Activated B cell treated with CpG ODN at 0.5 μM for 24 hours (primary cell): Measurements from ENCODE around the gene GDPD5. TPM values are rescaled to one million over a fixed set of nuclear protein-coding genes. Genes with fewer than 3 reads are reported as not detected.

Experiments
- ATAC-seq: fragments of 200-7000 bp; cut with Tn5 transposase; one replicate; pipeline ENCODE4 v1.10.0; 2021; ENCODE audit warnings: low read depth, mild to moderate bottlenecking, moderate library complexity
- CTCF ChIA-PET: fragments of 350-600 bp; sonication (Branson Sonifier 250); formaldehyde crosslinking; loops from one replicate; lab custom pipeline; 2021; ENCODE audit warnings: antibody characterized with exemption; lab: Charles Lee
- POLR2A ChIA-PET: fragments of 350-600 bp; sonication (Branson Sonifier 250); formaldehyde crosslinking; loops from one replicate; lab custom pipeline; 2021; ENCODE audit warnings: antibody characterized with exemption; lab: Charles Lee
- DNase-seq: peaks from one replicate; pipeline ENCODE4 v3.0.0; 2022
- H3K27ac Mint-ChIP-seq: one replicate; pipeline ENCODE4 v1.8.0; 2020; ENCODE audit warnings: mixed read lengths
- H3K27me3 Mint-ChIP-seq: one replicate; pipeline ENCODE4 v1.8.0; 2021; ENCODE audit warnings: mixed read lengths
- H3K36me3 Mint-ChIP-seq: one replicate; pipeline ENCODE4 v1.8.0; 2021; ENCODE audit warnings: low read depth, mixed read lengths
- H3K4me1 Mint-ChIP-seq: one replicate; pipeline ENCODE4 v1.8.0; 2021; ENCODE audit warnings: mixed read lengths
- H3K4me3 Mint-ChIP-seq: one replicate; pipeline ENCODE4 v1.8.0; 2020; ENCODE audit warnings: mild to moderate bottlenecking, mixed read lengths
- H3K9me3 Mint-ChIP-seq: one replicate; pipeline ENCODE4 v1.8.0; 2020; ENCODE audit warnings: mixed read lengths
- CTCF ChIP-seq: fragments of 200-600 bp; IDR thresholded peaks from one replicate; pipeline ENCODE4 v1.8.0; 2022; ENCODE audit warnings: antibody characterized with exemption, mild to moderate bottlenecking
- intact Hi-C: fragments of 100-400 bp; cut with micrococcal nuclease; formaldehyde crosslinking; loops from one replicate; pipeline ENCODE4 v1.15.1; 2024
- total RNA-seq: library from RNA; stranded (reverse); gene quantifications from 2 replicates; pipeline ENCODE4 v1.2.3, GENCODE V29; 2022

The GDPD5 gene
- total RNA-seq, 1 donor from 2014 or later: 22.2 TPM

GRCh38 chr11:75440960-75441803, 84.6 kb downstream of the GDPD5 start:
- Mint-ChIP-seq H3K4me1 (no peaks in the 10 kb centered on the region), H3K27ac (no peak overlapping the region), H3K27me3 (no peaks in the 10 kb centered on the region), H3K36me3 (peaks cover 4% of the 10 kb centered on the region), H3K4me3 (no peak overlapping the region), H3K9me3 (no peaks in the 10 kb centered on the region)
- ATAC-seq (no peak), DNase-seq (no peak)
- ChIA-PET POLR2A (no interaction called here), CTCF (interaction anchor here (0.9 kb wide), 1 partner anchor 96 kb away, joined by 3 read pairs; no protein-coding TSS in a partner anchor)
- intact Hi-C loops: no loop called here
- TF ChIP-seq CTCF: no peak

- H3K27me3 Mint-ChIP-seq: no peaks in the 10 kb centered on the region
- no peak overlapping the region for H3K4me3 Mint-ChIP-seq
- no peaks in the 10 kb centered on the region for H3K4me1 Mint-ChIP-seq
- ATAC-seq (no peak), DNase-seq (no peak)
- no peaks in the 10 kb centered on the region for H3K9me3 Mint-ChIP-seq
- TF ChIP-seq CTCF: no peak
- CTCF ChIA-PET: no interaction called here
- H3K27ac Mint-ChIP-seq: no peak overlapping the region
- intact Hi-C loops: no loop called here
- POLR2A ChIA-PET: no interaction called here
- peaks cover 7% of the 10 kb centered on the region for H3K36me3 Mint-ChIP-seq
Observed at GRCh38 chr11:75439495-75440120, 86.1 kb downstream of the GDPD5 start.

- Mint-ChIP-seq H3K9me3 (no peaks in the 10 kb centered on the region), H3K27me3 (no peaks in the 10 kb centered on the region), H3K4me1 (no peaks in the 10 kb centered on the region), H3K36me3 (peaks cover 7% of the 10 kb centered on the region), H3K4me3 (no peak overlapping the region), H3K27ac (no peak overlapping the region)
- ATAC-seq (no peak), DNase-seq (no peak)
- CTCF ChIA-PET: no interaction called here
- POLR2A ChIA-PET: no interaction called here
- intact Hi-C loops: no loop called here
- no peak for TF ChIP-seq CTCF
Observed at GRCh38 chr11:75439026-75439425, 86.7 kb downstream of the GDPD5 start.

GRCh38 chr11:75437966-75438659, 87.6 kb downstream of the GDPD5 start:
- Mint-ChIP-seq H3K9me3 (no peaks in the 10 kb centered on the region), H3K27ac (no peak overlapping the region), H3K36me3 (peaks cover 7% of the 10 kb centered on the region), H3K27me3 (peaks cover 5% of the 10 kb centered on the region), H3K4me1 (no peaks in the 10 kb centered on the region), H3K4me3 (no peak overlapping the region)
- no peak for ATAC-seq
- CTCF ChIA-PET: no interaction called here
- intact Hi-C loops: no loop called here
- no peak for DNase-seq
- POLR2A ChIA-PET: no interaction called here
- no peak for TF ChIP-seq CTCF

GRCh38 chr11:75436806-75437205, 88.9 kb downstream of the GDPD5 start:
- ATAC-seq: no peak
- no peaks in the 10 kb centered on the region for H3K9me3 Mint-ChIP-seq
- ChIA-PET CTCF (interaction anchor here (1.3 kb wide), 1 partner anchor 9 kb away, joined by 4 read pairs; no protein-coding TSS in a partner anchor), POLR2A (interaction anchor here (0.6 to 0.7 kb wide), 2 partner anchors 179 to 811 kb away, joined by 3 read pairs; no protein-coding TSS in a partner anchor)
- peaks cover 15% of the 10 kb centered on the region for H3K27me3 Mint-ChIP-seq
- peaks cover 7% of the 10 kb centered on the region for H3K36me3 Mint-ChIP-seq
- no peaks in the 10 kb centered on the region for H3K4me1 Mint-ChIP-seq
- intact Hi-C loops: no loop called here
- TF ChIP-seq CTCF: no peak
- DNase-seq: no peak
- no peak overlapping the region for H3K27ac Mint-ChIP-seq
- no peak overlapping the region for H3K4me3 Mint-ChIP-seq
